SU-DHL-6 (cell line): ENCODE results near the gene DRD4.
"Not testable (repeated sequence)": the region's sequence is repeated elsewhere in the genome, so short reads cannot be mapped to it uniquely, and the experiment has no call there.

ENCODE experiments used
- EZH2phosphoT487 ChIP-seq: fragments of 200-600 bp; sonication (generic), shearing (Covaris generic); conservative IDR thresholded peaks from 2 replicates; pipeline ENCODE4 v1.6.1; 2018; ENCODE audit warnings: mild to moderate bottlenecking, antibody characterized with exemption, low read length, moderate library complexity, mixed read lengths
- TF ChIP-seq, protein P1 (sequence below): fragments of 200-600 bp; sonication (generic); IDR thresholded peaks from one replicate; pipeline ENCODE4 v1.5.1; 2017; ENCODE audit warnings: antibody characterized with exemption, mild to moderate bottlenecking, low read length, moderate library complexity; ENCODE audit not compliant: insufficient read depth, poor library complexity, severe bottlenecking

DNA sequence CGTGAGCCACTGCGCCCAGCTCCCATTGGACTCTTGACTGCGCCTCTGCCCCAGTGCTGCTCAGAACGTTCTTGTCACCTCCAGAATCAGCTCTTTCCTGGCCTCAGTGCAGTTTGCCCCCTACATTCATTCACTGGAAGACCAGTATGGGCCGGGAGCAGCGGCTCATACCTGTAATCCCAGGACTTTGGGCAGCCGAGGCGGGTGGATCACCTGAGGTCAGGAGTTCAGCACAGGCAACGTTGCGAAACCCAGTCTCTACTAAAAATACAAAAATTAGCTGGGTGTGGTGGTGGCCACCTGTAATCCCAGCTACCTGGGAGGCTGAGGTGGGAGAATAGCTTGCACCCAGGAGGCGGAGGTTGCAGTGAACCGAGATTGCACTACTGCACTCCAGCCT, 17.4 kb downstream of the DRD4 start:
- TF ChIP-seq, protein P1, sequence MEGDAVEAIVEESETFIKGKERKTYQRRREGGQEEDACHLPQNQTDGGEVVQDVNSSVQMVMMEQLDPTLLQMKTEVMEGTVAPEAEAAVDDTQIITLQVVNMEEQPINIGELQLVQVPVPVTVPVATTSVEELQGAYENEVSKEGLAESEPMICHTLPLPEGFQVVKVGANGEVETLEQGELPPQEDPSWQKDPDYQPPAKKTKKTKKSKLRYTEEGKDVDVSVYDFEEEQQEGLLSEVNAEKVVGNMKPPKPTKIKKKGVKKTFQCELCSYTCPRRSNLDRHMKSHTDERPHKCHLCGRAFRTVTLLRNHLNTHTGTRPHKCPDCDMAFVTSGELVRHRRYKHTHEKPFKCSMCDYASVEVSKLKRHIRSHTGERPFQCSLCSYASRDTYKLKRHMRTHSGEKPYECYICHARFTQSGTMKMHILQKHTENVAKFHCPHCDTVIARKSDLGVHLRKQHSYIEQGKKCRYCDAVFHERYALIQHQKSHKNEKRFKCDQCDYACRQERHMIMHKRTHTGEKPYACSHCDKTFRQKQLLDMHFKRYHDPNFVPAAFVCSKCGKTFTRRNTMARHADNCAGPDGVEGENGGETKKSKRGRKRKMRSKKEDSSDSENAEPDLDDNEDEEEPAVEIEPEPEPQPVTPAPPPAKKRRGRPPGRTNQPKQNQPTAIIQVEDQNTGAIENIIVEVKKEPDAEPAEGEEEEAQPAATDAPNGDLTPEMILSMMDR = not testable (repeated sequence)
- not testable (repeated sequence) for TF ChIP-seq EZH2phosphoT487
